Ishikawa (cell line): ENCODE data around the gene ZSWIM5.

Experiments used
- CEBPB ChIP-seq: IDR thresholded peaks from 2 replicates; pipeline ENCODE4 v1.6.1; 2012
- CREB1 ChIP-seq: IDR thresholded peaks from 2 replicates; pipeline ENCODE4 v1.6.1; 2012; ENCODE audit warnings: low read depth
- EGR1 ChIP-seq: IDR thresholded peaks from 2 replicates; pipeline ENCODE4 v1.6.1; 2012
- EP300 ChIP-seq: IDR thresholded peaks from 2 replicates; pipeline ENCODE4 v1.6.1; 2012; ENCODE audit warnings: borderline replicate concordance
- NFIC ChIP-seq: IDR thresholded peaks from 2 replicates; pipeline ENCODE4 v1.6.1; 2012
- TAF1 ChIP-seq: IDR thresholded peaks from 2 replicates; pipeline ENCODE4 v1.6.1; 2012; ENCODE audit warnings: low read depth, mild to moderate bottlenecking
- TCF12 ChIP-seq: IDR thresholded peaks from 2 replicates; pipeline ENCODE4 v1.6.1; 2012; ENCODE audit warnings: low read depth
- TEAD4 ChIP-seq: IDR thresholded peaks from 2 replicates; pipeline ENCODE4 v1.6.1; 2012
- YY1 ChIP-seq: IDR thresholded peaks from 2 replicates; pipeline ENCODE4 v1.6.1; 2012; ENCODE audit warnings: low read depth
- TF ChIP-seq, protein P1 (sequence below): IDR thresholded peaks from 2 replicates; pipeline ENCODE4 v1.6.1; 2012; ENCODE audit warnings: low read depth, mild to moderate bottlenecking
- TF ChIP-seq, protein P2 (sequence below): IDR thresholded peaks from 2 replicates; pipeline ENCODE4 v1.6.1; 2012
- TF ChIP-seq, protein P3 (sequence below): IDR thresholded peaks from 2 replicates; pipeline ENCODE4 v1.6.1; 2012

DNA sequence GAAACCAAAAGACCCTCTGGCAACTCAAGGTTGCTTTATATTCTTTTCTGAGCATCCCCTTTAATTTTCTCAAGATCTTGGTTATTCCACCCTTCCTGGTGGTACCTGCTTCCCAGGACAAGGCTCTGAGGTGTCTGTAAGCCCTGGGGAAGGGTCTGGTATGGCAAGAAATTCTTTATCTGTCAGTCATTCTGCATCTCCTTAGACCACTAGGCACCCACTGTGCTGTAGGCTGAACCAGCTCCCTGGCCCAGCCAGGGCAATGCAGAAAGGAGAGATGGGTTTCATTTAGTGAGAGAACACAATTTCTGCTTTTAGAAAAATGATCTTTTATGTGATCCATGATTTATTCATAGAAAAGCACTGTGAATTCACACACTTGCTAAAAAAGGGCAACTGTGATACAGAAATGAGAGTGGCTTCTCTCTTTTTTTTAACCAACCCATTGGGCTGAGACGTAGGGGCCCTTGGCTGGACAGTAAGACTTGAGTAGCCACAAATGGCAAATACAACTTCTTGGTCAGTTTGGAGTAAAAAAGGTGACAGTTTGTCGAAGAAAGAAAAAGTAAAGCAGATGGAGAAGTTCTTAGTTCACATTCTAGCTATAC lies 190.2 kb downstream of the ZSWIM5 start:
- TF ChIP-seq, protein P1, sequence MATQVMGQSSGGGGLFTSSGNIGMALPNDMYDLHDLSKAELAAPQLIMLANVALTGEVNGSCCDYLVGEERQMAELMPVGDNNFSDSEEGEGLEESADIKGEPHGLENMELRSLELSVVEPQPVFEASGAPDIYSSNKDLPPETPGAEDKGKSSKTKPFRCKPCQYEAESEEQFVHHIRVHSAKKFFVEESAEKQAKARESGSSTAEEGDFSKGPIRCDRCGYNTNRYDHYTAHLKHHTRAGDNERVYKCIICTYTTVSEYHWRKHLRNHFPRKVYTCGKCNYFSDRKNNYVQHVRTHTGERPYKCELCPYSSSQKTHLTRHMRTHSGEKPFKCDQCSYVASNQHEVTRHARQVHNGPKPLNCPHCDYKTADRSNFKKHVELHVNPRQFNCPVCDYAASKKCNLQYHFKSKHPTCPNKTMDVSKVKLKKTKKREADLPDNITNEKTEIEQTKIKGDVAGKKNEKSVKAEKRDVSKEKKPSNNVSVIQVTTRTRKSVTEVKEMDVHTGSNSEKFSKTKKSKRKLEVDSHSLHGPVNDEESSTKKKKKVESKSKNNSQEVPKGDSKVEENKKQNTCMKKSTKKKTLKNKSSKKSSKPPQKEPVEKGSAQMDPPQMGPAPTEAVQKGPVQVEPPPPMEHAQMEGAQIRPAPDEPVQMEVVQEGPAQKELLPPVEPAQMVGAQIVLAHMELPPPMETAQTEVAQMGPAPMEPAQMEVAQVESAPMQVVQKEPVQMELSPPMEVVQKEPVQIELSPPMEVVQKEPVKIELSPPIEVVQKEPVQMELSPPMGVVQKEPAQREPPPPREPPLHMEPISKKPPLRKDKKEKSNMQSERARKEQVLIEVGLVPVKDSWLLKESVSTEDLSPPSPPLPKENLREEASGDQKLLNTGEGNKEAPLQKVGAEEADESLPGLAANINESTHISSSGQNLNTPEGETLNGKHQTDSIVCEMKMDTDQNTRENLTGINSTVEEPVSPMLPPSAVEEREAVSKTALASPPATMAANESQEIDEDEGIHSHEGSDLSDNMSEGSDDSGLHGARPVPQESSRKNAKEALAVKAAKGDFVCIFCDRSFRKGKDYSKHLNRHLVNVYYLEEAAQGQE = no peak
- TF ChIP-seq TEAD4 (no peak), TAF1 (no peak), NFIC (no peak), EGR1 (no peak), CREB1 (no peak), CEBPB (no peak), TCF12 (no peak), YY1 (no peak), EP300 (no peak)
- TF ChIP-seq, protein P2, sequence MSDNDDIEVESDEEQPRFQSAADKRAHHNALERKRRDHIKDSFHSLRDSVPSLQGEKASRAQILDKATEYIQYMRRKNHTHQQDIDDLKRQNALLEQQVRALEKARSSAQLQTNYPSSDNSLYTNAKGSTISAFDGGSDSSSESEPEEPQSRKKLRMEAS = no peak
- TF ChIP-seq, protein P3, sequence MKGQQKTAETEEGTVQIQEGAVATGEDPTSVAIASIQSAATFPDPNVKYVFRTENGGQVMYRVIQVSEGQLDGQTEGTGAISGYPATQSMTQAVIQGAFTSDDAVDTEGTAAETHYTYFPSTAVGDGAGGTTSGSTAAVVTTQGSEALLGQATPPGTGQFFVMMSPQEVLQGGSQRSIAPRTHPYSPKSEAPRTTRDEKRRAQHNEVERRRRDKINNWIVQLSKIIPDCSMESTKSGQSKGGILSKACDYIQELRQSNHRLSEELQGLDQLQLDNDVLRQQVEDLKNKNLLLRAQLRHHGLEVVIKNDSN = no peak
